GM23338 (cell line): Measurements from ENCODE around the gene UMOD.

Experiments
- CREB1 ChIP-seq: fragments of 250-450 bp; sonication (Bioruptor Pico); IDR thresholded peaks from 2 replicates; pipeline ENCODE4 v1.5.0; 2020; ENCODE audit warnings: low read depth, mild to moderate bottlenecking, moderate library complexity
- CTCF ChIP-seq, 2 experiments: fragments of 200-600 bp in 1 of 2; sonication (generic) in 1 of 2; conservative IDR thresholded peaks; 2 replicates each; pipeline versions ENCODE4 v1.5.1 to v1.6.1; 2016 to 2017; ENCODE audit warnings: antibody characterized with exemption in 2 of 2, low read depth in 2 of 2, mild to moderate bottlenecking in 2 of 2, moderate library complexity in 1 of 2
- ETS1 ChIP-seq: IDR thresholded peaks from 2 replicates; pipeline ENCODE4 v1.6.1; 2016; ENCODE audit warnings: antibody characterized with exemption
- EZH2 ChIP-seq: fragments of 200-600 bp; sonication (generic); IDR thresholded peaks from one replicate; pipeline ENCODE4 v1.8.0; 2017; ENCODE audit warnings: antibody characterized with exemption, mild to moderate bottlenecking, low read depth; ENCODE audit not compliant: unreplicated experiment
- POLR2AphosphoS5 ChIP-seq: IDR thresholded peaks from 2 replicates; pipeline ENCODE4 v1.6.1; 2016; ENCODE audit warnings: antibody characterized with exemption, low read depth
- REST ChIP-seq: IDR thresholded peaks from one replicate; pipeline ENCODE4 v1.6.1; 2018; ENCODE audit warnings: antibody characterized with exemption; ENCODE audit not compliant: unreplicated experiment
- ZNF462 ChIP-seq: fragments of 250-450 bp; sonication (Bioruptor Pico); IDR thresholded peaks from 2 replicates; pipeline ENCODE4 v1.5.0; 2020; ENCODE audit warnings: mild to moderate bottlenecking, moderate library complexity

GRCh38 chr16:20397468-20398074 is 45.1 kb upstream of the UMOD start:
- TF ChIP-seq CTCF (conservative IDR thresholded peaks at IDR 0.05; ENCODE audit: low read depth in 2 of 2) (no peak), REST (no peak), POLR2AphosphoS5 (no peak), CREB1 (no peak), ZNF462 (CRISPR knock-in tag) (no peak), EZH2 (no peak), ETS1 (no peak)
